K562 treated with DMSO at 1 percent for 24 hours (cell line): ENCODE results near the gene VASP. TPM values are rescaled to one million over a fixed set of nuclear protein-coding genes. Genes with fewer than 3 reads are reported as not detected.

Experiments used
- total RNA-seq: library from RNA; unstranded; fragments of 300-600 nt; gene quantifications from 2 replicates; pipeline ENCODE4 v1.2.3, GENCODE V29; 2022; ENCODE audit warnings: low read depth; ENCODE audit not compliant: insufficient read depth

The VASP gene
- total RNA-seq: 152 and 158 TPM in 2 replicates

DNA sequence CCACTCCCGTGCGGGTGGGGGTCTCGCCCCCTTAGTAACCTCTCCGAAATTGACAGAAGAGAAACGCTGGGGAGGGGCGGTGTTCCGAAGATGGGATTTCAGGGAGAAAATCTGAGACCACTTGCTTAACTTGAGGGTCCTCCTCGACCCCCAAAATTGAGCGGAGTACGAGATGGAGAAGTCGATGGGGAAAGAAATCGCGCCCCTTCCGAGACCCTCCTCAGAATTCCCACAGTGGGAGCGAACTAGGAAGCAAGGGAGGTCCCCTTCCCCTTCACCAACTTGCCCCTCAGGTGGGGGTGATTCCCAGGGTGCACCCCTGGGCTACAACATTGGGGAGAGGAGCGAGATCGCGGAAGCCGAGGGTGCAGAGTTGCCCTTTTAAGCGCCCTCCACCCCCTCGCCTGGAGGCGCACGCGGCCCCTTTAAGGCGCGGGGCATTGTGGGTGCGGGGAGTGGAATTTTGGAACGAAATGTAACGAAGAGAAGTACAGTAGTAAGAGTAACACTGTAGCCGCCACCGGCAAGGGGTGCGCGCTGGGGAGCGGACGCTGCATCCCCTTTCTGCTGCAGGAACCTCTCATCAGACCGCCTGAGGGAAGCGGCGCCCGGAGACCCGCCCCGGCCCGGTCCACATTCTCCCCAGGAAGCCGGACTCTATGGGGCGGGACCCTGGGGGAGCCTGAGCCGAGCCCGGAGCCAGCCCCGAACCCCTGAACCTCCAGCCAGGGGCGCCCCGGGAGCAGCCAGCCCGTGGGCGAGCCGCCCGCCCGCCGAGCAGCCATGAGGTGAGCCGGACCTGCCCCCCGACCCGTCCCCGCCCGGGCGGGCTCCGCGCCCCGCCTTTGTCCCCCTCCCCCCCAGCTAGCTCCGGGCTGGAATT lies at the start of gene VASP:
TSS of gene VASP (plus strand) at position 491 of the 883 bp plus-strand sequence. CDS start at position 784, 293 bp downstream.

DNA sequence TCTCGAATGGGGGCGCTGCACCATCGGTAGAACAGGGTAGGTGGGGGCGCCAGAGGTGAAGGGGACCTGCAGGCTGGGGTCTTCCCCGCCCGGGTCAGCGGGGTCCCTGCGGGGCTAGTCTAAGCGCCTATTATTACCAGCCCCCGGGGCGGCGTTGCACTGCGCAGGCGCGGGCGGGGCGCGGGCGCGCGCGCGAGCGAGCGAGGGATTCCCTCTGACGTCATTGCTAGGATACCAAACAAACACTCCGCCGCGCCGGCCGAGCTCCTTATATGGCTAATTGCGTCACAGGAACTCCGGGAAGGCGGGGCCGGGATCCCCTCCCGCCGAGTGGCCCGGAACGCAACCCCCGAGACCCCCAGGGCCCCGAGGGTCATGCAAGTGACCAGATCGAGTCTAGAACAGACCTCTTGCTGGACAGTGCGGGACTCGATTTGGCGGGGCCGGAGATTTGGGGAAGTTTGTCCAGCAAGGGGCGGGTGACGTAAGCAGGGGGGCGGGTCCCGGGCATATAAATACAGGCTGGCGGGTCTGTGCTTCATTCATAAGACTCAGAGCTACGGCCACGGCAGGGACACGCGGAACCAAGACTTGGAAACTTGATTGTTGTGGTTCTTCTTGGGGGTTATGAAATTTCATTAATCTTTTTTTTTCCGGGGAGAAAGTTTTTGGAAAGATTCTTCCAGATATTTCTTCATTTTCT lies 39.7 kb upstream of the VASP start, which contains the start of gene FOSB:
TSS of gene FOSB (plus strand) at position 541 of the 703 bp plus-strand sequence. CDS start 591 bp downstream, outside the sequence.

DNA sequence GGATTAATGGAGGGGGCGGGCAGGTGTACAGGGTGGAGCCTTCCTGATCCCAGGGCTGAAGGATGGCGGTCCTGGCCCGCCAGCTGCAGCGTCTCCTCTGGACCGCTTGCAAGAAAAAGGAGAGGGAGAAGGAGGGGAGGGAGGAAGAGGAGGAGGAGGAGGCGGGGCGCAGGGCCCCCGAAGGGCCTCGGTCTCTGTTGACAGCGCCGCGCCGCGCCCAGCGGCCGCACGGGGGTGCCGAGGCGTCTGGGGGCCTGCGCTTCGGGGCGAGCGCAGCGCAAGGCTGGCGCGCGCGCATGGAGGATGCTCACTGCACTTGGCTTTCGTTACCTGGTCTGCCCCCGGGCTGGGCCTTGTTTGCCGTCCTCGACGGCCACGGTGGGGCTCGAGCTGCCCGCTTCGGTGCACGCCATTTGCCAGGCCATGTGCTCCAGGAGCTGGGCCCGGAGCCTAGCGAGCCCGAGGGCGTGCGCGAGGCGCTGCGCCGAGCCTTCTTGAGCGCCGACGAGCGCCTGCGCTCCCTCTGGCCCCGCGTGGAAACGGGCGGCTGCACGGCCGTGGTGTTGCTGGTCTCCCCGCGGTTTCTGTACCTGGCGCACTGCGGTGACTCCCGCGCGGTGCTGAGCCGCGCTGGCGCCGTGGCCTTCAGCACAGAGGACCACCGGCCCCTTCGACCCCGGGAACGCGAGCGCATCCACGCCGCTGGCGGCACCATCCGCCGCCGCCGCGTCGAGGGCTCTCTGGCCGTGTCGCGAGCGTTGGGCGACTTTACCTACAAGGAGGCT lies 8.7 kb upstream of the VASP start, which contains the start of gene PPM1N:
TSS of gene PPM1N (plus strand) at position 33 of the 785 bp plus-strand sequence. CDS start at position 63, 30 bp downstream.

Other genes starting within 250 kb of the VASP start
- gene CKM, start 184.6 kb upstream of the VASP start, total RNA-seq: 0.16 and 0.41 TPM in 2 replicates
- 7.7 and 9.3 TPM in 2 replicates for gene KLC3, start 166.7 kb upstream of the VASP start, total RNA-seq
- gene ERCC2, start 136.9 kb upstream of the VASP start, total RNA-seq: 50.8 and 56.5 TPM in 2 replicates
- 26.1 and 29.9 TPM in 2 replicates for gene PPP1R13L, start 102.4 kb upstream of the VASP start, total RNA-seq
- 3.0 and 4.9 TPM in 2 replicates for gene POLR1G, start 100.8 kb upstream of the VASP start, total RNA-seq
- gene ERCC1, start 83.6 kb upstream of the VASP start, total RNA-seq: 73.8 and 79.3 TPM in 2 replicates
- gene FOSB, start 39.5 kb upstream of the VASP start, total RNA-seq: 1.3 and 1.4 TPM in 2 replicates
- 99.4 and 105 TPM in 2 replicates for gene RTN2, start 10.4 kb upstream of the VASP start, total RNA-seq
- 12.0 and 14.6 TPM in 2 replicates for gene PPM1N, start 9.0 kb upstream of the VASP start, total RNA-seq
- 13.6 and 13.7 TPM in 2 replicates for gene OPA3, start 77.3 kb downstream of the VASP start, total RNA-seq
- 0.08 TPM in 1 of 2 replicates, not detected in the other for gene GPR4, start 94.7 kb downstream of the VASP start, total RNA-seq
- gene EML2, start 131.9 kb downstream of the VASP start, total RNA-seq: 68.5 and 79.4 TPM in 2 replicates
- gene GIPR, start 160.7 kb downstream of the VASP start, total RNA-seq: 13.7 and 13.8 TPM in 2 replicates
- gene SNRPD2, start 184.5 kb downstream of the VASP start, total RNA-seq: 780 and 822 TPM in 2 replicates
- gene QPCTL, start 185.2 kb downstream of the VASP start, total RNA-seq: 23.3 and 25.2 TPM in 2 replicates
- gene FBXO46, start 223.4 kb downstream of the VASP start, total RNA-seq: 23.2 and 27.5 TPM in 2 replicates
- gene MEIOSIN, start 226.0 kb downstream of the VASP start, total RNA-seq: 1.7 and 2.8 TPM in 2 replicates